DOHH2 (cell line): ENCODE measurements around the gene LRRC8E.

Experiments
- H3F3A ChIP-seq: fragments of 200-600 bp; sonication (generic), shearing (Covaris generic); 2 replicates; pipeline ENCODE4 v1.6.0; 2016; ENCODE audit warnings: antibody characterized with exemption, mild to moderate bottlenecking; ENCODE audit not compliant: control insufficient read depth, insufficient read depth
- H3K27ac ChIP-seq: fragments of 200-600 bp; sonication (generic); 2 replicates; pipeline ENCODE4 v1.5.1; 2014; ENCODE audit warnings: low read depth, mild to moderate bottlenecking, low read length, moderate library complexity
- H3K27me3 ChIP-seq: fragments of 200-600 bp; sonication (generic); 2 replicates; pipeline ENCODE4 v1.6.1; 2014; ENCODE audit warnings: mild to moderate bottlenecking, low read length, mixed read lengths; ENCODE audit not compliant: control insufficient read depth
- H3K36me3 ChIP-seq: fragments of 200-600 bp; sonication (generic); 2 replicates; pipeline ENCODE4 v1.6.1; 2014; ENCODE audit warnings: mild to moderate bottlenecking, low read length, moderate library complexity, mixed read lengths; ENCODE audit not compliant: control insufficient read depth
- H3K4me1 ChIP-seq: fragments of 200-600 bp; sonication (generic); 2 replicates; pipeline ENCODE4 v1.6.1; 2014; ENCODE audit warnings: mild to moderate bottlenecking, low read length, mixed read lengths; ENCODE audit not compliant: control insufficient read depth
- H3K4me2 ChIP-seq: fragments of 200-600 bp; sonication (generic); 2 replicates; pipeline ENCODE4 v1.6.0; 2014; ENCODE audit warnings: mild to moderate bottlenecking, low read length, moderate library complexity
- H3K4me3 ChIP-seq: fragments of 200-600 bp; sonication (generic); 2 replicates; pipeline ENCODE4 v1.5.1; 2014; ENCODE audit warnings: mild to moderate bottlenecking, low read length, mixed read lengths
- H3K79me2 ChIP-seq: fragments of 200-600 bp; sonication (generic); 2 replicates; pipeline ENCODE4 v1.6.1; 2014; ENCODE audit warnings: mild to moderate bottlenecking, low read length, mixed read lengths; ENCODE audit not compliant: control insufficient read depth
- H3K9me2 ChIP-seq: fragments of 200-600 bp; sonication (generic); replicated peaks from 2 replicates; pipeline ENCODE4 v1.6.1; 2014; ENCODE audit warnings: mild to moderate bottlenecking, low read length, mixed read lengths; ENCODE audit not compliant: control insufficient read depth
- H3K9me3 ChIP-seq: fragments of 200-600 bp; sonication (generic); 2 replicates; pipeline ENCODE4 v1.6.1; 2014; ENCODE audit warnings: antibody characterized with exemption, low read length, mixed read lengths; ENCODE audit not compliant: control insufficient read depth, insufficient read depth
- H4K20me1 ChIP-seq: fragments of 200-600 bp; sonication (generic); 2 replicates; pipeline ENCODE4 v1.6.0; 2014; ENCODE audit warnings: low read depth, mild to moderate bottlenecking, antibody characterized with exemption, low read length, moderate library complexity; ENCODE audit not compliant: control insufficient read depth, insufficient read depth
- EZH2phosphoT487 ChIP-seq: fragments of 200-600 bp; sonication (generic); IDR thresholded peaks from 2 replicates; pipeline ENCODE4 v1.6.1; 2017; ENCODE audit warnings: borderline replicate concordance, mild to moderate bottlenecking, antibody characterized with exemption, low read length, moderate library complexity, mixed read lengths
- TF ChIP-seq, protein P1 (sequence below): fragments of 200-600 bp; sonication (generic); IDR thresholded peaks from one replicate; pipeline ENCODE4 v1.5.1; 2014; ENCODE audit warnings: antibody characterized with exemption, mild to moderate bottlenecking, low read depth, low read length; ENCODE audit not compliant: poor library complexity, severe bottlenecking

Gene LRRC8E

DNA sequence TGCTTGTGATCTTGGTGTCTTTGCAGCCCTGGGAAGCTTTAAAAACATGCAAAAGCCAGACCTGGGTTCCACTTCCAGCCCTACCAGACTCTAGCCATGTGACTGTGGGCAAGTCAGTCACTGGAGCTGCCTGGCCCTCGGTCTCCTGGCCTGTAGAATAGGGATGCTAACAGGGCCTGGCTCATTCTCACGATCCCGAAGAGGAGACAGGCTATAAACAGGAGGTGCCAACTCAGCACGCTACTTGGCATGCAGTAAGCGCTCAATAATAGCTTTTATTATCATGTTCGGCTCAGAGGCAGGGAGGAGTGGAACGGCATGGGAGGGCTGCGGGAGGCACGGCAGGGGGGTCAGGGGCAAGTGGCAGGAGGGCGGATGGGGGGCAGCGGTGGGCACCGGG is 35.9 kb downstream of the LRRC8E start:
- H3K36me3 ChIP-seq = peaks cover 14% of the 10 kb centered on the region
- no peaks in the 10 kb centered on the region for H3K27me3 ChIP-seq
- H3K9me3 ChIP-seq = no peaks in the 10 kb centered on the region
- H3K4me2 ChIP-seq = no peak overlapping the region
- H3K4me3 ChIP-seq = no peak overlapping the region
- no peak overlapping the region for H3K27ac ChIP-seq
- TF ChIP-seq EZH2phosphoT487 = no peak
- TF ChIP-seq, protein P1, sequence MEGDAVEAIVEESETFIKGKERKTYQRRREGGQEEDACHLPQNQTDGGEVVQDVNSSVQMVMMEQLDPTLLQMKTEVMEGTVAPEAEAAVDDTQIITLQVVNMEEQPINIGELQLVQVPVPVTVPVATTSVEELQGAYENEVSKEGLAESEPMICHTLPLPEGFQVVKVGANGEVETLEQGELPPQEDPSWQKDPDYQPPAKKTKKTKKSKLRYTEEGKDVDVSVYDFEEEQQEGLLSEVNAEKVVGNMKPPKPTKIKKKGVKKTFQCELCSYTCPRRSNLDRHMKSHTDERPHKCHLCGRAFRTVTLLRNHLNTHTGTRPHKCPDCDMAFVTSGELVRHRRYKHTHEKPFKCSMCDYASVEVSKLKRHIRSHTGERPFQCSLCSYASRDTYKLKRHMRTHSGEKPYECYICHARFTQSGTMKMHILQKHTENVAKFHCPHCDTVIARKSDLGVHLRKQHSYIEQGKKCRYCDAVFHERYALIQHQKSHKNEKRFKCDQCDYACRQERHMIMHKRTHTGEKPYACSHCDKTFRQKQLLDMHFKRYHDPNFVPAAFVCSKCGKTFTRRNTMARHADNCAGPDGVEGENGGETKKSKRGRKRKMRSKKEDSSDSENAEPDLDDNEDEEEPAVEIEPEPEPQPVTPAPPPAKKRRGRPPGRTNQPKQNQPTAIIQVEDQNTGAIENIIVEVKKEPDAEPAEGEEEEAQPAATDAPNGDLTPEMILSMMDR = no peak
- H3K79me2 ChIP-seq = no peaks in the 10 kb centered on the region
- no peaks in the 10 kb centered on the region for H3K9me2 ChIP-seq
- peaks cover 14% of the 10 kb centered on the region; the same call in 1 of the 2 replicates for H3F3A ChIP-seq
- peaks cover 10% of the 10 kb centered on the region; the same call in 1 of the 2 replicates for H4K20me1 ChIP-seq
- peaks cover 28% of the 10 kb centered on the region for H3K4me1 ChIP-seq

DNA sequence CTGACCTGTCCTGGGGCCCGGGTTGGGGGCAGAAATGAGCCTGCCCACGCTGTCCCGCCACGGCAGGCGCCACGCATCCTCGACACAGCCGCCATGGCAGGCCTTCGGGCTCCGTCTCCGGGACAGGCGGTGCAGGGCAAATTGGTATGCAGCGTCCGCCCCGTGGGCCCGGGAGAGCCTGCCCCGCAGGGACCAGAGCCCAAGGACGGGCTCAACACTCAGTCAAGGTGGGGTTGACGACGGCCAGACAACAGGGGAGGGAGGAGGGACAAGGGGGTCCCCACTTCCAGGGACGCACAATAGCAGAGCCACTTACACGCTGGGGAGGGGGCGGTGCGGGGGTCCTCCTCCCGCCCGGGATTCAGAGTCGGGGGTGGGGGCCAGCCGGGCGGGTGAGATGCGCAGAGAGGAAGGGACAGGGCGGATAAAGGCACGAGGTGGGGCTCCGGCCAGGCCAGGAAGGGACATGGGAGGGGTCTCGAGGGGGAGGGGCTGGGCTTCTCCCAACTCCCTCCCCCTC is 36.4 kb downstream of the LRRC8E start:
- peaks cover 15% of the 10 kb centered on the region for H3K36me3 ChIP-seq
- peaks cover 12% of the 10 kb centered on the region; the same call in 1 of the 2 replicates for H3F3A ChIP-seq
- no peak overlapping the region for H3K4me3 ChIP-seq
- no peaks in the 10 kb centered on the region for H3K9me2 ChIP-seq
- H3K79me2 ChIP-seq = no peaks in the 10 kb centered on the region
- no peaks in the 10 kb centered on the region for H3K9me3 ChIP-seq
- TF ChIP-seq, protein P1 = no peak
- TF ChIP-seq EZH2phosphoT487 = no peak
- H3K27ac ChIP-seq = no peak overlapping the region
- H3K4me1 ChIP-seq = peaks cover 23% of the 10 kb centered on the region
- H3K27me3 ChIP-seq = no peaks in the 10 kb centered on the region
- peaks cover 10% of the 10 kb centered on the region; the same call in 1 of the 2 replicates for H4K20me1 ChIP-seq
- H3K4me2 ChIP-seq = peak overlapping the region; percentile 61

DNA sequence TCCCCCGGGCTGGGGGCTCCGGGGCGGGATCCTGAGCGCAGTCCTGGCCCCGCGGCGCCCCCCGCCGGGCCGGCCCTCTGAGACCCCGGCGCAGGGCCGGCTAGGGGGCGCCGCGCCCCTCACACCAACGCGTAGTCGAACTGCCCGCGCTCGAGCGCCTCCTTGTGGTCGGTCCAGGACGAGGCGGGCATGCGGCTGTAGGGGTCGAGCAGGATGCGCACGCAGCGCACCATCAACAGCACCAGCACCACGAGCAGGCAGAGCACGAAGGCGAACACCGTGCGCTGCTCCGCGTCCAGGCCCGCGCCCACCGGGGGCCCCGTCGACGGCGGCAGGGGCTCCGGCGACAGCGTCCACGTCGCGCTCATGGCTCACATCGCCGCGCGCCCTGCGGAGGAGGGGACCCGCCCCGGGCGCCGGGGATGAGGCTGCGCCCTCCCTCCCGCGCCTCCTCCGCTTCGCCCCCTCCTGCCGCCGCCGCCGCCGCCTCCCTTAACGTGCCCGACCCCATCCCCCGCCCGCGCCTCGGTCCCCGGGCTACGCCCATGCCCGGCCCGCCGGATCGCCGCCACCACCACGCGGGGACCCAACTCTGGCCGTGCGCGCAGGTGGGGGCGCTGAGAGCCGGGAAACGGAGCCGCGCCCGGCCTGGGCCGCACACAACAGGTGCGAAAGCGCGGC is 37.0 kb downstream of the LRRC8E start:
- H3F3A ChIP-seq = peaks cover 12% of the 10 kb centered on the region; the same call in 1 of the 2 replicates
- no peak overlapping the region for H3K27ac ChIP-seq

More for the DNA sequence above, 37.0 kb downstream of the LRRC8E start:
- Histone ChIP-seq H4K20me1 (peaks cover 10% of the 10 kb centered on the region; the same call in 1 of the 2 replicates), H3K9me3 (no peaks in the 10 kb centered on the region), H3K9me2 (no peaks in the 10 kb centered on the region), H3K4me1 (peaks cover 20% of the 10 kb centered on the region), H3K27me3 (no peaks in the 10 kb centered on the region), H3K4me2 (peak overlapping the region; percentile 61), H3K79me2 (no peaks in the 10 kb centered on the region), H3K36me3 (peaks cover 16% of the 10 kb centered on the region), H3K4me3 (peak overlapping the region; percentile 53)
- TF ChIP-seq, protein P1 = peak; percentile 94
- TF ChIP-seq EZH2phosphoT487 = no peak
